GM12892 (cell line): ENCODE results near the gene CDH22.

Source experiments
- POLR2A ChIP-seq: IDR thresholded peaks from 2 replicates; pipeline ENCODE4 v1.6.1; 2011; ENCODE audit warnings: low read depth, low read length, control low read depth
- POLR2AphosphoS5 ChIP-seq: IDR thresholded peaks from 2 replicates; pipeline ENCODE4 v1.6.1; 2011; ENCODE audit warnings: low read depth, low read length, control low read depth

GRCh38 chr20:46306743-46307138 is 1.6 kb downstream of the CDH22 start:
- no peak for TF ChIP-seq POLR2A
- no peak for TF ChIP-seq POLR2AphosphoS5
